T-helper 1 cell treated with Interleukin-12 subunit alpha and Interleukin-12 subunit beta and Interleukin-4 antibody, amounts not matched to agents 30 μg/mL and 1 μg/mL, for 36 hours (primary cell): Measurements from ENCODE around the gene MRPL36.

Source experiments
- H3K27ac Mint-ChIP-seq: one replicate; pipeline ENCODE4 v1.8.0; 2021; ENCODE audit warnings: mild to moderate bottlenecking, mixed read lengths
- H3K27me3 Mint-ChIP-seq: one replicate; pipeline ENCODE4 v1.8.0; 2021; ENCODE audit warnings: low read depth, mixed read lengths
- H3K36me3 Mint-ChIP-seq: one replicate; pipeline ENCODE4 v1.8.0; 2021; ENCODE audit warnings: low read depth, mixed read lengths
- H3K4me1 Mint-ChIP-seq: one replicate; pipeline ENCODE4 v1.8.0; 2021; ENCODE audit warnings: low read depth, mixed read lengths
- H3K4me3 Mint-ChIP-seq: one replicate; pipeline ENCODE4 v1.8.0; 2021; ENCODE audit warnings: mild to moderate bottlenecking, moderate library complexity, mixed read lengths
- H3K9me3 Mint-ChIP-seq: one replicate; pipeline ENCODE4 v1.8.0; 2021; ENCODE audit warnings: mixed read lengths

Gene MRPL36

DNA sequence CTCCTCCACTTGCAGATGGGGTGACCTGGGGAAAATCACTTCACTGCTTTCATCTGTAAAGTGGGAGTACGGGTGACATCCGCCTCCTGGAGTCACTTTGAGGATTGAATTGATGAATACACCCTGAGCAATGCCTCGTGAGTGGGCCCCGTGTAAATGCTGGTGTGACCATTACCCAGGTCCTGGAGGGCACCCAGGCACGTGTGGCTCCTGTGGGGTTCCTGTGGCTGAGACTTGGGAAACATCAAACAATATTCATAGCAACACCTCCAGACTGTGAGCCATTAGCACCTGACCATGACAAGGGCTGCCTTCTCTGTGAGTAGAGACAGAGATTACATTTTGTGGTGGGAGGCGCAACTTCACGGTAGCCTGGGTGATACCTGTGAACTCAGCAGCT is 11.4 kb downstream of the MRPL36 start:
- Mint-ChIP-seq H3K27ac (no peak overlapping the region), H3K36me3 (peaks cover 4% of the 10 kb centered on the region), H3K4me1 (peaks cover 45% of the 10 kb centered on the region), H3K27me3 (peaks cover 2% of the 10 kb centered on the region), H3K4me3 (no peak overlapping the region), H3K9me3 (no peaks in the 10 kb centered on the region)

DNA sequence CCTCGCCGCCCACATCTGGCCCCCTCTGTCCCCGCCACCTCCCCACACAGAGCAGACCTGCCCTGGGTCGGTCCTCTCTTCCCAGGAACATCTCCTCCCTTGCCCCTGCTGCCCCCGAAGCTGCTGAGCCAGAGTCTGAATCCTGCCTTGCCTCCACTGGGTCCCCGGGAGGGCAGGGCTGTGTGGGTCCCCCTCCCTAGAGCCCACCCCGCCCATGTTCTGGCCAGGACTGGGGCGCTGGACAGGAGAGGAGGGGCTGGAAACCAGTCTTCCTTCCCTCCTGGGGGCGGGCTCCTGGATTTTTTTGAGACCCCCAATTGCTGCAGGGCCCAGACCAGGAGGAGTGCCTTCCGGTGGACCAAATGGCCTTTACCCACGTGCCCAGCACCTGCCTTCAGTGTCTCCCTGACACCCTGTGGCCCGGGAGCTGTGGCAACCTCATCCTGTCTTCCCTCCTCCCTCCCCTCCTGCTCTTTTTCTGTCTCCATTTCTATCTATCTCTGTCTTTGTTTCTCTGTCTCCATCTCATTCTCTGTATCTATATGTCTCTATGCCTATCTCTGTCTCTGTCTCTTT is 12.1 kb downstream of the MRPL36 start:
- H3K4me3 Mint-ChIP-seq = no peak overlapping the region
- H3K27ac Mint-ChIP-seq = no peak overlapping the region
- H3K9me3 Mint-ChIP-seq = no peaks in the 10 kb centered on the region
- H3K4me1 Mint-ChIP-seq = peaks cover 45% of the 10 kb centered on the region
- H3K27me3 Mint-ChIP-seq = peaks cover 5% of the 10 kb centered on the region
- no peaks in the 10 kb centered on the region for H3K36me3 Mint-ChIP-seq

GRCh38 chr5:1786621-1787471 is 12.8 kb downstream of the MRPL36 start:
- peaks cover 43% of the 10 kb centered on the region for H3K4me1 Mint-ChIP-seq
- H3K27me3 Mint-ChIP-seq = peaks cover 5% of the 10 kb centered on the region
- H3K27ac Mint-ChIP-seq = no peak overlapping the region

DNA sequence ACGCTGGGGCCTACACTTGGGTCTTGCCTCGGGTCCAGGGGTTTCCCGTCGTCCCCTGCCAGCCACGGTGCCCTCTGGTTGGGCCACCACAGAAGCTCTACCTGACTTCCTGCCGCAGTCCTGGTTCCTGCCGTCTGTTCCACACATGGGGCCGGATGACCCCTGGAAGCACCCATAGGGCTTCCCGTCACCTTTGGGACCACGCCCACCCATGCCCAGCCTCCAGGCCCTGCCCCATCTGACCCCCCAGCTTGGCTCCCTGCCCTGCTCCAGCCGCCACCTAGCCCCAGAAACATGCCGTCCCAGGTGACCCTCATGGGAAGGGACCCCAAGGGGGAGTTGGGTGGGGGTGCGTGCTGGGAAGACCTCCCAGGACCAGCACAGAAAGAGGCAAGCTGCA is 13.7 kb downstream of the MRPL36 start:
- no peak overlapping the region for H3K4me3 Mint-ChIP-seq
- H3K27me3 Mint-ChIP-seq = peaks cover 5% of the 10 kb centered on the region
- no peaks in the 10 kb centered on the region for H3K36me3 Mint-ChIP-seq
- peaks cover 36% of the 10 kb centered on the region for H3K4me1 Mint-ChIP-seq
- no peak overlapping the region for H3K27ac Mint-ChIP-seq
- no peaks in the 10 kb centered on the region for H3K9me3 Mint-ChIP-seq

More at GRCh38 chr5:1786621-1787471, 12.8 kb downstream of the MRPL36 start:
- Mint-ChIP-seq H3K36me3 (no peaks in the 10 kb centered on the region), H3K9me3 (no peaks in the 10 kb centered on the region), H3K4me3 (no peak overlapping the region)

GRCh38 chr5:1785062-1785461 is 14.6 kb downstream of the MRPL36 start:
- peaks cover 30% of the 10 kb centered on the region for H3K4me1 Mint-ChIP-seq
- H3K36me3 Mint-ChIP-seq = no peaks in the 10 kb centered on the region
- H3K27ac Mint-ChIP-seq = no peak overlapping the region
- no peak overlapping the region for H3K4me3 Mint-ChIP-seq
- H3K27me3 Mint-ChIP-seq = peaks cover 5% of the 10 kb centered on the region
- no peaks in the 10 kb centered on the region for H3K9me3 Mint-ChIP-seq

DNA sequence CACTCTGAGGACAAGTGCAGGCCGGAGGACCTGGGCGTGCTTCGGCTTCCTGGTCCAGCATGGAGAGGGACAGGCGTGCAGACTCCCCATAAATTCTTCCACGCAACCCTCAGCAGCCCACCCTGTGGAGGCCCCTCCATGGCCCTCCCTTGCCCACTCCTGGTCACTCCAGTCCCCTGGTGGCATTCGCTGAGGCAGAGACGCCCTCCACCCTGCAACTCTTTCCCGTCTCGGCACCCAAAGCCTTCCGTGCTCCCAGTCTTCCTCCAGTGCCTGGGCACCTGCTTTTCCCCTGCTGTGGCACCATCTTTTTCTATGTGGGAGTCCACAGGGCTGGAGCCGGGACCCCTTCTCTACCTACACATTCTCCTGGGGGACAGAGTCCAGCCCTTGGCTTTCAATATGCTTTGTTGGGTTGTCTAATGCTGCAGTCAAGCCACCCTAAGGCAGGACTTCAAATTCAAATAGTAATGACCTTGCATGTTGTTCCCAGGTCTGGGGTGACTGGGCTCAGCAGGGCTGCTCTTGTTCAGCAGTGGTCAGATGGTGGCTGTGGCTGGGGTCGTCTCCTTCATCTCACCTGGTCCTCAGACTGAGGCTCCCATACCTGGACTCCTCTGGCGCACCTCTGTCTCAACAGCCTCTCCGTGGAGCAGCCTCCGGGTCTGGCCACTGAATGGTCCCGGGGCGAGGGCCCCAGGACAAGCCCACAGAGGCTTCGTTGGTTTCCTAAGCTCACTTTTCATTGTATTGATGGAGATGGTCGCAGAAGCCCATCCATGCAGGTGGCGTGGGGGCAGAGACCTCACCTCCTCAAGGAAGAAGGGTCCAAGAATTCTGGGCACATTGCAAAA is 15.2 kb downstream of the MRPL36 start:
- Mint-ChIP-seq H3K4me1 (peaks cover 25% of the 10 kb centered on the region), H3K4me3 (no peak overlapping the region), H3K36me3 (no peaks in the 10 kb centered on the region), H3K9me3 (no peaks in the 10 kb centered on the region), H3K27ac (no peak overlapping the region), H3K27me3 (peaks cover 5% of the 10 kb centered on the region)

DNA sequence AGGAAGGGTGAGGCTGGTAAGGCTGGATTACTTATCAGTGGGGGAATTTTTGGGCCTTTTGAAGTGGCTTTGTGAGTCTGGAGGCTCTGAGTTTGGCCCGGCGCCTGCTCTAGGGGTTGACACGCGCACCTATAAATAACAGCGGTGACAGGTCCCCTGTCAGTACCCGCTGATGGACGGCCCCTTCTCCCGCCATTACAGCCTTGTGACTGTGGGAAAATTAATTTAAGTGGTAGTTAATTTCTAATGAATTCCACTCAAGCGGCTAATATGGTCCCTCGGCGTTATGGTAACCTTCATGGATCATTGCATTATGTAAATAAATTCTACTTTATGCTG is 16.5 kb downstream of the MRPL36 start:
- Mint-ChIP-seq H3K4me3 (no peak overlapping the region), H3K4me1 (peaks cover 17% of the 10 kb centered on the region), H3K36me3 (no peaks in the 10 kb centered on the region), H3K27ac (no peak overlapping the region), H3K27me3 (peaks cover 5% of the 10 kb centered on the region), H3K9me3 (no peaks in the 10 kb centered on the region)

GRCh38 chr5:1782385-1783215 is 17.0 kb downstream of the MRPL36 start:
- Mint-ChIP-seq H3K36me3 (no peaks in the 10 kb centered on the region), H3K27me3 (peaks cover 5% of the 10 kb centered on the region), H3K27ac (no peak overlapping the region), H3K4me3 (no peak overlapping the region), H3K9me3 (no peaks in the 10 kb centered on the region), H3K4me1 (peaks cover 15% of the 10 kb centered on the region)

- H3K27ac Mint-ChIP-seq = no peak overlapping the region
- H3K27me3 Mint-ChIP-seq = peaks cover 6% of the 10 kb centered on the region
- H3K4me1 Mint-ChIP-seq = peaks cover 15% of the 10 kb centered on the region
- no peak overlapping the region for H3K4me3 Mint-ChIP-seq
- H3K36me3 Mint-ChIP-seq = no peaks in the 10 kb centered on the region
- no peaks in the 10 kb centered on the region for H3K9me3 Mint-ChIP-seq
Measured at GRCh38 chr5:1781726-1782384, 17.8 kb downstream of the MRPL36 start.

- Mint-ChIP-seq H3K9me3 (no peaks in the 10 kb centered on the region), H3K36me3 (no peaks in the 10 kb centered on the region), H3K27me3 (peaks cover 9% of the 10 kb centered on the region), H3K4me3 (no peak overlapping the region), H3K4me1 (peaks cover 13% of the 10 kb centered on the region), H3K27ac (no peak overlapping the region)
Measured at GRCh38 chr5:1781107-1781506, 18.5 kb downstream of the MRPL36 start.

DNA sequence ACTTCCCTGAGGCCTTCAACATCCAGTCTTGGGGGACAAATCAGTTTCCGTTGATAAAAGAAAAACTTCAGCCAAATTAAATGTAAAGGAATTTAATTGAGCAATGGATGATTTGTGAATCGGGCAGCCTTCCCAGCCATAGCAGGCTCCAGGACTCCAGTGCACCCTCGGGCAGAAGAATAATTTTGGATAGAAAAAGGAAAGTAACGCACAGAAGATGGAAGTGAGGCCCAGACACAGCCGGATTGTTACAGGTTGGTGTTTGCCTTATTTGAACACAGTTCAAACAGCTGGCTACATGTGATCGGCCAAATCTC is 19.1 kb downstream of the MRPL36 start:
- Mint-ChIP-seq H3K4me1 (peaks cover 13% of the 10 kb centered on the region), H3K27me3 (peaks cover 12% of the 10 kb centered on the region), H3K27ac (no peak overlapping the region), H3K4me3 (no peak overlapping the region), H3K36me3 (no peaks in the 10 kb centered on the region), H3K9me3 (no peaks in the 10 kb centered on the region)

DNA sequence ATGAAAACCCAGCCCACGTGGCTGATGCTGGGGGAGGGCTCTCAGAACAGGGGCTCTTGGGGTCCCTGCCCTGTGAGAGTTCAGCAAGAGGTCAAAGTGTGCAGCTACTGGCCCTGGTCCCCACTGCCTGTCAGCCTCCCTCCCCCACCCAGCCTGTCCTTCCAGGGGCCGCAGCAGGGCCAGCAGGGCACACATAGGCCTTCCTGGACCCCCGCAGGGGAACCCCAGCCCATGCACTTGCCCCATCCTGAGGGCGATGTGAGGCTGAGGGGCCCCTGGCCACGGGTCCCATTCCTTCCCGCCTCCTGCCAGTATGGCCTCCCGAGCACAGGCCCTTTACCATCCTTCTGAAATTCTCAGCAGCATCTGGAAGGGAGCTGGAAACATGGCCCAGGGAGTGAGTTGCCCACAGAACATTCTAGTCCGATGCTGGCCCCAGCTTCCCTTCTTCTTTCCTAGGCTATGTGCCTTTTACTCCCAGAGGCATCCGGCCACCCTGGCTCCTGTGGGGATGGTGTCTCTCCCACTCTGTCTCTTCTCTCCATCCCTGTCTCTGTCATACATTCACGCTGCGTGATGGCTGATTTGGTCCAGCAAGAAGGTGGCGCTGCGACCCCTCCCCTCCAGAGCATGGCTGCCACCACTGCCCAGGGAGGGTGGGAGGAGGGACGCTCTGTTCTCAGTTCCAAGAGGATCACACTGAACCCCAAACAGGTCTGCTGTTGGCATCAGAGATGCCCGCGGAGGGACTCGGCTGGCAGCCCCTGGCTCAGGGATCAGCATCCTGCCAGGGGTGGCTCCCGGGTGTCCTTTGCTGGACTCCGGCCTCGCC is 19.6 kb downstream of the MRPL36 start:
- Mint-ChIP-seq H3K9me3 (no peaks in the 10 kb centered on the region), H3K36me3 (no peaks in the 10 kb centered on the region), H3K4me1 (peaks cover 13% of the 10 kb centered on the region), H3K4me3 (no peak overlapping the region), H3K27ac (no peak overlapping the region), H3K27me3 (peaks cover 12% of the 10 kb centered on the region)

DNA sequence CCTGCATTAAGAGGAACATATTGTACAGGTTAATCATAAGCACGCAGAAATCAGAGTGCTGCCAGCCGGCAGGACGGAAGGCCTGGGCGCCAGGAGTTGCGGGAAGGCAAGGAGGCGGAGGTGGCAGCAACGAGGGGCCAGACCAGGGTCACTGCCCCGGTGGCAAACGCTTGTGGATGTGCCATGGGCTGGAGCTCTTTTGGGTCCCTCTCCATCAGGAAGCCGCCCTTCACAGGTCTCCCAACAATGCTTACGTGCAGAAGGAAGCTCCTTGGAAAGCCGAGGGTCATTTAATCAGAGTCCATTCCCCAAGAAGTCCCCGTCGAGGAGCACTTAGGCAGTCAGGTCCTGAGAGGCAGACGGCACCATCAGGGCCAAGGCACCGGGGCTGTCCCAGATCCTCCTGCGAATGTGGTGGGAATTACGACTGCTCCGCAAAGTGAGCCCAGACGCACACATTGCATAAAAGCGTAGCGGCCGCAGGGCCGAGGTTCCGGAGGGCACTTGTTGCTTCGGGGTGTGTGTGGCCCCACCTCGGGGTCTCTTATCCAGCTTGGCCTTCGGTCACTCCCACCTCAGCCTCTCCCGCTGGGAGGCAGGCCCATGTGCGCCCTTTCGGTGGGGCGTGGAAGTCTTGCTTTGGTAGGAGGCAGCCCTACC is 20.5 kb downstream of the MRPL36 start:
- Mint-ChIP-seq H3K4me1 (peaks cover 12% of the 10 kb centered on the region), H3K27me3 (peaks cover 12% of the 10 kb centered on the region), H3K4me3 (no peak overlapping the region), H3K27ac (no peak overlapping the region), H3K36me3 (no peaks in the 10 kb centered on the region), H3K9me3 (no peaks in the 10 kb centered on the region)
